Activated CD4-positive, alpha-beta T cell treated with anti-CD3 and anti-CD28 coated beads, Interleukin-2, amount 50 U/mL, for 4 hours (primary cell): ENCODE results near the gene PHYHIPL.

ENCODE experiments used
- DNase-seq, 2 experiments: peaks; one replicate each; pipeline ENCODE4 v3.0.0-alpha.2; 2020

The PHYHIPL gene

GRCh38 chr10:59265141-59265540 lies 88.7 kb downstream of the PHYHIPL start:
- no peak for DNase-seq

GRCh38 chr10:59266321-59266720 lies 89.9 kb downstream of the PHYHIPL start:
- no peak for DNase-seq

- no peak for DNase-seq
Observed at GRCh38 chr10:59268460-59268859, 92.0 kb downstream of the PHYHIPL start.

GRCh38 chr10:59269651-59270050 lies 93.2 kb downstream of the PHYHIPL start:
- DNase-seq = no peak

- no peak for DNase-seq
Observed at GRCh38 chr10:59270492-59270891, 94.0 kb downstream of the PHYHIPL start.

- DNase-seq = no peak
Observed at GRCh38 chr10:59271160-59271559, 94.7 kb downstream of the PHYHIPL start.

GRCh38 chr10:59272061-59272460 lies 95.6 kb downstream of the PHYHIPL start:
- DNase-seq = no peak

- no peak for DNase-seq
Observed at GRCh38 chr10:59273445-59273844, 97.0 kb downstream of the PHYHIPL start.

GRCh38 chr10:59276133-59276532 lies 99.7 kb downstream of the PHYHIPL start:
- DNase-seq = no peak

GRCh38 chr10:59276919-59277318 lies 100.5 kb downstream of the PHYHIPL start:
- DNase-seq = no peak

- no peak for DNase-seq
Observed at GRCh38 chr10:59279476-59279875, 103.0 kb downstream of the PHYHIPL start.

- DNase-seq = no peak
Observed at GRCh38 chr10:59279991-59280505, 103.6 kb downstream of the PHYHIPL start.

- DNase-seq = no peak
Observed at GRCh38 chr10:59281861-59282260, 105.4 kb downstream of the PHYHIPL start.

- DNase-seq = no peak
Observed at GRCh38 chr10:59283456-59284091, 107.1 kb downstream of the PHYHIPL start.

- DNase-seq = no peak
Observed at GRCh38 chr10:59284118-59284975, 107.9 kb downstream of the PHYHIPL start.

- DNase-seq = no peak
Observed at GRCh38 chr10:59285073-59285472, 108.6 kb downstream of the PHYHIPL start.

- DNase-seq = no peak
Observed at GRCh38 chr10:59285848-59286247, 109.4 kb downstream of the PHYHIPL start.

GRCh38 chr10:59287587-59288255 lies 111.3 kb downstream of the PHYHIPL start:
- DNase-seq = no peak

GRCh38 chr10:59289853-59290252 lies 113.4 kb downstream of the PHYHIPL start:
- no peak for DNase-seq

GRCh38 chr10:59290448-59290847 lies 114.0 kb downstream of the PHYHIPL start:
- no peak for DNase-seq
